GM12878 (cell line): ENCODE data around the gene CXCR6. TPM values are rescaled to one million over a fixed set of nuclear protein-coding genes. Genes with fewer than 3 reads are reported as not detected.

ENCODE experiments used
- ATAC-seq: fragments of 200-7000 bp; cut with Tn5 transposase; 3 replicates; pipeline ENCODE4 v1.9.1; 2020; ENCODE audit warnings: mild to moderate bottlenecking, moderate library complexity
- BruUV-seq: library from RNA; stranded (reverse); fragments of 400-500 nt; replicated peaks from 2 replicates; lab custom pipeline; 2021; lab: Mats Ljungman, UMichigan
- CTCF ChIA-PET: fragments of 300-600 bp; sonication (Branson Sonifier 250); formaldehyde crosslinking; extraction: SDS; loops from one replicate; lab custom pipeline; 2021; ENCODE audit warnings: inconsistent platforms; lab: Yijun Ruan, JAX
- POLR2A ChIA-PET: fragments of 350-600 bp; formaldehyde crosslinking; extraction: SDS; loops from one replicate; lab custom pipeline; 2021; ENCODE audit warnings: inconsistent platforms; lab: Charles Lee
- RAD21 ChIA-PET: fragments of 300-600 bp; sonication (Branson Sonifier 250); formaldehyde crosslinking; loops from one replicate; lab custom pipeline; 2023; ENCODE audit warnings: antibody characterized with exemption; ENCODE audit not compliant: unreplicated experiment; lab: Charles Lee
- SMC1A ChIA-PET: fragments of 300-600 bp; sonication (Branson Sonifier 250); formaldehyde crosslinking; loops from one replicate; lab custom pipeline; 2023; ENCODE audit not compliant: unreplicated experiment, uncharacterized antibody; lab: Charles Lee
- DNase-seq: peaks from one replicate; pipeline ENCODE4 v3.0.0-alpha.2; 2011; ENCODE audit warnings: low read depth, low spot score
- FAIRE-seq: peaks from 3 replicates; lab custom pipeline; 2011; peaks lifted over from hg19 to GRCh38; lab: Jason Lieb, UNC
- H2AFZ ChIP-seq: 2 replicates; pipeline ENCODE4 v1.6.0; 2011; ENCODE audit warnings: low read depth, low read length, control low read depth; ENCODE audit not compliant: control insufficient read depth
- H3K27ac ChIP-seq: 2 replicates; pipeline ENCODE4 v1.5.1; 2011; ENCODE audit warnings: control low read depth; ENCODE audit not compliant: control insufficient read depth, insufficient read depth
- H3K27me3 ChIP-seq, 2 experiments: replicated peaks in 1 of 2; 2 replicates each; pipeline versions ENCODE4 v1.6.0 to v1.6.1; 2011; ENCODE audit warnings: low read length in 1 of 2; ENCODE audit not compliant: control insufficient read depth in 2 of 2, insufficient read depth in 2 of 2
- H3K36me3 ChIP-seq, 2 experiments: 2 replicates each; pipeline ENCODE4 v1.5.1; 2011; ENCODE audit warnings: low read length in 1 of 2; ENCODE audit not compliant: control insufficient read depth in 2 of 2, insufficient read depth in 2 of 2
- H3K4me1 ChIP-seq: 2 replicates; pipeline ENCODE4 v1.6.1; 2011; ENCODE audit warnings: mild to moderate bottlenecking, low read length, moderate library complexity, mixed read lengths; ENCODE audit not compliant: control insufficient read depth, insufficient read depth
- H3K4me2 ChIP-seq: 2 replicates; pipeline ENCODE4 v1.6.0; 2011; ENCODE audit warnings: control low read depth; ENCODE audit not compliant: control insufficient read depth, insufficient read depth
- H3K4me3 ChIP-seq: fragments of 200-600 bp; sonication (generic); 2 replicates; pipeline ENCODE4 v1.5.1; 2016
- H3K79me2 ChIP-seq: 2 replicates; pipeline ENCODE4 v1.6.0; 2011; ENCODE audit warnings: low read length; ENCODE audit not compliant: control insufficient read depth, insufficient read depth
- H3K9ac ChIP-seq: 2 replicates; pipeline ENCODE4 v1.8.0; 2011; ENCODE audit warnings: low read length, control low read depth, mixed read lengths; ENCODE audit not compliant: control insufficient read depth, insufficient read depth
- H3K9me3 ChIP-seq: replicated peaks from 3 replicates; pipeline ENCODE4 v1.5.1; 2011; ENCODE audit warnings: mild to moderate bottlenecking, low read length; ENCODE audit not compliant: control insufficient read depth, insufficient read depth
- H4K20me1 ChIP-seq: 2 replicates; pipeline ENCODE4 v1.6.0; 2011; ENCODE audit not compliant: control insufficient read depth, insufficient read depth
- BCL11A ChIP-seq: IDR thresholded peaks from 2 replicates; pipeline ENCODE4 v1.6.1; 2011; ENCODE audit warnings: low read depth, low read length
- CBFB ChIP-seq: IDR thresholded peaks from 2 replicates; pipeline ENCODE4 v1.6.1; 2016; ENCODE audit warnings: antibody characterized with exemption, low read depth
- CREB1 ChIP-seq: IDR thresholded peaks from 2 replicates; pipeline ENCODE4 v1.6.1; 2012; ENCODE audit warnings: low read depth, mild to moderate bottlenecking, inconsistent platforms
- EED ChIP-seq: sonication (generic); IDR thresholded peaks from 2 replicates; pipeline ENCODE4 v1.6.1; 2016; ENCODE audit warnings: antibody characterized with exemption, low read depth
- ETV6 ChIP-seq, 2 experiments: fragments of 450-650 bp in 1 of 2; IDR thresholded peaks in 1 of 2; conservative IDR thresholded peaks in 1 of 2; 2 replicates each; pipeline ENCODE4 v1.6.1; 2014; ENCODE audit warnings: antibody characterized with exemption in 1 of 2, borderline replicate concordance in 1 of 2, low read depth in 1 of 2, mild to moderate bottlenecking in 1 of 2, moderate library complexity in 1 of 2
- JUNB ChIP-seq: IDR thresholded peaks from 2 replicates; pipeline ENCODE4 v1.6.1; 2016; ENCODE audit warnings: antibody characterized with exemption, mild to moderate bottlenecking
- PKNOX1 ChIP-seq: fragments of 450-650 bp; IDR thresholded peaks from 2 replicates; pipeline ENCODE4 v1.6.1; 2016; ENCODE audit warnings: mild to moderate bottlenecking
- RFX5 ChIP-seq: IDR thresholded peaks from 2 replicates; pipeline ENCODE4 v1.6.1; 2011; ENCODE audit warnings: low read depth, low read length, improper control_type of control experiment
- SPI1 ChIP-seq: IDR thresholded peaks from 2 replicates; pipeline ENCODE4 v1.6.1; 2011; ENCODE audit warnings: low read depth, mild to moderate bottlenecking, low read length, moderate library complexity, borderline replicate concordance; ENCODE audit not compliant: insufficient read depth
- SREBF2 ChIP-seq: IDR thresholded peaks from 2 replicates; pipeline ENCODE4 v1.6.1; 2012; ENCODE audit warnings: mild to moderate bottlenecking, low read length
- SRF ChIP-seq, 2 experiments: IDR thresholded peaks; 2 replicates each; pipeline ENCODE4 v1.6.1; 2011; ENCODE audit warnings: low read depth in 2 of 2, low read length in 2 of 2, mild to moderate bottlenecking in 1 of 2, moderate library complexity in 1 of 2
- TCF12 ChIP-seq: IDR thresholded peaks from 2 replicates; pipeline ENCODE4 v1.6.1; 2011; ENCODE audit warnings: low read depth, mild to moderate bottlenecking, low read length
- YY1 ChIP-seq: IDR thresholded peaks from 2 replicates; pipeline ENCODE4 v1.6.1; 2011; ENCODE audit warnings: low read depth, mild to moderate bottlenecking, low read length
- ZNF274 ChIP-seq: IDR thresholded peaks from one replicate; pipeline ENCODE4 v1.8.0; 2011; ENCODE audit not compliant: insufficient read length, insufficient read depth
- WGBS: methylation state at CpG from one replicate; pipeline ENCODE4 v1.1.6; 2016; ENCODE audit warnings: low lambda C conversion rate; ENCODE audit not compliant: insufficient replicate concordance, insufficient coverage; ENCODE audit errors: missing lambda C conversion rate; 5-methylcytosine and 5-hydroxymethylcytosine counted together
- in situ Hi-C: fragments of 300-500 bp; cut with MboI; formaldehyde crosslinking; loops from 9 replicates; pipeline ENCODE4 v1.14.3; 2018; ENCODE audit warnings: mixed read lengths
- intact Hi-C: fragments of 100-400 bp; cut with micrococcal nuclease; formaldehyde crosslinking; loops from one replicate; pipeline ENCODE4 v1.14.2; 2022; ENCODE audit not compliant: unreplicated experiment
- polyA plus RNA-seq, 11 experiments: library from polyadenylated mRNA; depleted of rRNA in 4 of 11; unstranded in 6 of 11; stranded (reverse) in 5 of 11; fragments of >200 nt; fragmentation: Nextera tagmentation in 4 of 11; fragmentation: Illumina TruSeq in 1 of 11; extraction: Ambion mirVana in 4 of 11; extraction: Trizol in 1 of 11; gene quantifications; 1 replicate in 1 of 11; 2 replicates in 10 of 11; pipeline versions ENCODE4 v1.2.1 to v1.2.3, GENCODE V29; 2011 to 2016; ENCODE audit warnings: inconsistent platforms in 2 of 11, missing spikeins in 2 of 11, low read depth in 1 of 11
- total RNA-seq, 4 experiments: library from RNA; depleted of rRNA in 3 of 4; stranded (reverse); fragments of >200 nt in 3 of 4; fragmentation: Illumina TruSeq in 1 of 4; extraction: Trizol in 1 of 4; gene quantifications; 2 replicates each; pipeline versions ENCODE4 v1.2.1 to v1.2.3, GENCODE V29; 2013 to 2021

CXCR6 gene
- total and polyA plus RNA-seq, 10 of the 15 experiments (the other 5 are each of a cell fraction or from before 2014, with no cell fraction given): 0.04 to 0.20 (median 0.12) TPM; not detected in 5

- TF ChIP-seq PKNOX1: peak; percentile 69
- TF ChIP-seq EED: peak; percentile 86
- TF ChIP-seq JUNB: peak; percentile 91
- TF ChIP-seq SREBF2: no peak
- peak; percentile 91 for TF ChIP-seq YY1
- peak; percentile 60; the same call in 1 of the 2 replicates for TF ChIP-seq CBFB
- TF ChIP-seq BCL11A: peak; percentile 21; the same call in 1 of the 2 replicates
- TF ChIP-seq SRF (IDR thresholded peaks at IDR 0.05; ENCODE audit: low read depth in 2 of 2, low read length in 2 of 2): no peak
- no peak for TF ChIP-seq ZNF274
- TF ChIP-seq SPI1: 0 out of 2 replicates have a peak, but pooled peaks have one; percentile 7
- no peak for TF ChIP-seq RFX5
- peak; percentile 66; the same call in 1 of the 2 replicates for TF ChIP-seq CREB1
Measured at GRCh38 chr3:45964139-45964538, 20.9 kb downstream of the CXCR6 start (continued).

- H4K20me1 ChIP-seq: no peaks in the 10 kb centered on the region
- intact Hi-C loops (no loop called here), in situ Hi-C loops (no loop called here)
- peaks cover 27 to 31% of the 10 kb centered on the region in 2 experiments for H3K36me3 ChIP-seq
- no peak overlapping the region for H3K9ac ChIP-seq
- ATAC-seq (no peak), DNase-seq (no peak), FAIRE-seq (no peak)
- ChIA-PET SMC1A (interaction anchor here (0.6 to 5.9 kb wide), 16 partner anchors 8 to 451 kb away, joined by 3 to 35 read pairs (median 4); partner anchors contain the start of gene CXCR6), POLR2A (interaction anchor here (0.9 to 1.4 kb wide), 5 partner anchors 9 to 110 kb away, joined by 3 to 7 read pairs (median 4); no protein-coding TSS in a partner anchor), RAD21 (interaction anchor here (0.5 to 4.8 kb wide), 4 partner anchors 14 to 112 kb away, joined by 4 to 20 read pairs (median 9); no protein-coding TSS in a partner anchor), CTCF (interaction anchor here (1.0 to 4.3 kb wide), 7 partner anchors 12 to 114 kb away, joined by 3 to 19 read pairs (median 4); partner anchors contain the start of genes CXCR6 and FYCO1)
- no peaks in the 10 kb centered on the region for H3K27me3 ChIP-seq
- TF ChIP-seq TCF12 (no peak), ETV6 (conservative IDR thresholded peaks at IDR 0.05 in 1 of 2, IDR thresholded peaks at IDR 0.05 in 1 of 2; ENCODE audit: borderline replicate concordance in 1 of 2, low read depth in 1 of 2) (no peak), JUNB (0 out of 2 replicates have a peak, but pooled peaks have one; percentile 23)
- no peaks in the 10 kb centered on the region for H3K79me2 ChIP-seq
- no peaks in the 10 kb centered on the region for H3K9me3 ChIP-seq
- 75% methylated on average over 4 of the region's 4 CpGs for WGBS
- no peak overlapping the region for H3K27ac ChIP-seq
- no peak overlapping the region for H2AFZ ChIP-seq
- no peak overlapping the region for H3K4me3 ChIP-seq
- peaks cover 48% of the 10 kb centered on the region for H3K4me1 ChIP-seq
- no TSS peak for BruUV-seq
- no peak overlapping the region for H3K4me2 ChIP-seq
Measured at GRCh38 chr3:45965253-45965652, 22.0 kb downstream of the CXCR6 start.
